ENCODE data around the gene MST1.

DNA sequence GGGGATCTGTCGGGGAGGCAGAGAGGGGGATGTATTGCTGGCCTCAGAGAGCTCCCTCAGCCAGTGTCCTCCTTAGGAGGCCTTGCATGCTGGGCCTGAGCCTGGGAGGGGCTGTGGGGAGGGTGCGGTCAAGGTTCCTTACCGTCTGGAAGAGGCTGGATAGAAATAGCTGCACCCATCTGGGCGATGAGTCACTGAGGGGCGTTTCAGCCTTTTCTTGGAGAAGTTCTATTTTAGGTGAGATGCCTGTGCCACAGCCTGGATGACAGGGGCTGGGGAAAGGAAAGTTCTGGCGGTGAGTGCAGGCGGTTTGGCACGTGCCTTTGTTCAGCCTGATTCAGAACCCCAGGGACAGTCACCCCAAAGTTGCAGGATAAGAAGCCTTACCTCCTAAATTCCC is 50.8 kb downstream of the MST1 start:
- TF ChIP-seq CTCF (IDR thresholded peaks at IDR 0.05) (no peak), POLR2AphosphoS5 (IDR thresholded peaks at IDR 0.05) (no peak), POLR2A (IDR thresholded peaks at IDR 0.05) (no peak)
